HUDEP-2 (cell line): ENCODE data around the gene AGTR2.
"Not testable (repeated sequence)": the region's sequence is repeated elsewhere in the genome, so short reads cannot be mapped to it uniquely, and the experiment has no call there.

Experiments
- DNase-seq, 76 experiments: peaks; one replicate each; lab custom pipeline; 2025; ENCODE audit not compliant: unreplicated experiment in 76 of 76; lab: John Stamatoyannopoulos, UW

Gene AGTR2, protein sequence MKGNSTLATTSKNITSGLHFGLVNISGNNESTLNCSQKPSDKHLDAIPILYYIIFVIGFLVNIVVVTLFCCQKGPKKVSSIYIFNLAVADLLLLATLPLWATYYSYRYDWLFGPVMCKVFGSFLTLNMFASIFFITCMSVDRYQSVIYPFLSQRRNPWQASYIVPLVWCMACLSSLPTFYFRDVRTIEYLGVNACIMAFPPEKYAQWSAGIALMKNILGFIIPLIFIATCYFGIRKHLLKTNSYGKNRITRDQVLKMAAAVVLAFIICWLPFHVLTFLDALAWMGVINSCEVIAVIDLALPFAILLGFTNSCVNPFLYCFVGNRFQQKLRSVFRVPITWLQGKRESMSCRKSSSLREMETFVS

DNA sequence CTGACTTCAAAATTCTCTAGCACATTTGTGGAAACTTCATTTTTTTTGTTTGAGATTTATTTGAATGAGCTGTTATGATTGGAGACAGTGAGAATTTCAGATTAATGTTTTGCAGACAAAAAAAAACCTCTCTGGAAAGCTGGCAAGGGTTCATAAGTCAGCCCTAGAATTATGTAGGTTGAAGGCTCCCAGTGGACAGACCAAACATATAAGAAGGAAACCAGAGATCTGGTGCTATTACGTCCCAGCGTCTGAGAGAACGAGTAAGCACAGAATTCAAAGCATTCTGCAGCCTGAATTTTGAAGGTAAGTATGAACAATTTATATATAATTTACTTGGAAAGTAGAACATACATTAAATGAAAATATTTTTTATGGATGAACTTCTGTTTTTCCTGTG, at the start of gene AGTR2:
Gene AGTR2 (plus strand): TSS at position 234 of the 400 bp plus-strand sequence. CDS start 1,537 bp downstream, outside the sequence.
- DNase-seq: no peak

DNA sequence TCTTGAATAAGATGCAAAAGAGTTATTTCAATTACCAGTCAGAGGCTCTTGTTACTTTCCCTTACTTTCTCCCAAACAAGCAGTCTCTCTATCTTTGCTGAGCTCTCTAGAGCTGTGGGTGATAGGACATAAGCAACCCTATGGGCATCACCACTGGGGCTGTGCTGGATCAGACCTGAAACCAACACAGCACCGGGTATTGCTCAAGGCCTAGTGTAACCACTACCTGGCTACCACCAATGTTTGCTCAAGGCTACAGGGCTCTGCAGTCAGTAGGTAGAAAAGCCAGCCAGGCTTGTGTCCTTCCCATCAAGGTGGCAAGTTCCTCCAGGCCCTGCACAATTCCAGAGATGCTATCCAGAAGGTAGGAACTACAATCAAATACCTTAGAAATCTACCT, 35.3 kb upstream of the AGTR2 start:
- no peak for DNase-seq

DNA sequence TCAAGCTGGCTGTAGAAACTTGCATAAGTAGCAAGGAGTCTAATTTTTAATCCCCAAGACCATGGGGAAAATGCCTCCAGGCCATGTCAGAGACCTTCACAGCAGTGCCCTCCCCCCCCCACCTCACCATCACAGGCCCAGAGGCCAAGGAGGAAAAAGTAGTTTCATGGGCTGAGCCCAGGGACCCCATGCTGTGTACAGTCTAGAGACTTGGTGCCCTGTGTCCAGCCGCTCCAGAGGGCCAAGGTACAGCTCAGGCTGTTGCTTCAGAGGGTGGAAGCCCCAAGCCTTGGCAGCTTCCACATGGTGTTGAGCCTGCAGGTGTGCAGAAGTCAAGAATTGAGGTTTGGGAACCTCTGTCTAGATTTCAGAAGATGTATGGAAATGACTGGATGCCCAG, 29.3 kb upstream of the AGTR2 start:
- DNase-seq: not testable (repeated sequence)

DNA sequence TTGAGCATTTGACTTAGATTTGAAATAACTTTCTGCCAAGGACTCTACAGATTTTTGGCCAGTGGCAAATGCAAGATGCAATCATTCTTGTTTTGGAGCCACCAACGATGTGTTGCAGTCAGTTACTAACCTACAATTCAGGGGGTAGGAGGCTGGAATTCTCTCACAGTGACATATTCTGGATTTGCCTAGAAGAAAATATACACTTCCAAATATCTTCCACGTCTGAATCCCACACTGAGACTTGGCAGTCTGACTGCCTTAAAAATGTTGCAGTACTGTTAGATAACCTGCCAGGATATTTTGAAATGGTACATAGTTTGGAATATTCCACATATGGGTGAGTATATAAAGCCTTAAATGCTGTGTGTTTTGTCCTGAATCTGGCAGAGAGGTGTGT, 27.6 kb upstream of the AGTR2 start:
- DNase-seq: no peak

DNA sequence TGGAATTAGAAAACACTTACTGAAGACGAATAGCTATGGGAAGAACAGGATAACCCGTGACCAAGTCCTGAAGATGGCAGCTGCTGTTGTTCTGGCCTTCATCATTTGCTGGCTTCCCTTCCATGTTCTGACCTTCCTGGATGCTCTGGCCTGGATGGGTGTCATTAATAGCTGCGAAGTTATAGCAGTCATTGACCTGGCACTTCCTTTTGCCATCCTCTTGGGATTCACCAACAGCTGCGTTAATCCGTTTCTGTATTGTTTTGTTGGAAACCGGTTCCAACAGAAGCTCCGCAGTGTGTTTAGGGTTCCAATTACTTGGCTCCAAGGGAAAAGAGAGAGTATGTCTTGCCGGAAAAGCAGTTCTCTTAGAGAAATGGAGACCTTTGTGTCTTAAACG, 2.4 kb downstream of the AGTR2 start:
- no peak for DNase-seq

DNA sequence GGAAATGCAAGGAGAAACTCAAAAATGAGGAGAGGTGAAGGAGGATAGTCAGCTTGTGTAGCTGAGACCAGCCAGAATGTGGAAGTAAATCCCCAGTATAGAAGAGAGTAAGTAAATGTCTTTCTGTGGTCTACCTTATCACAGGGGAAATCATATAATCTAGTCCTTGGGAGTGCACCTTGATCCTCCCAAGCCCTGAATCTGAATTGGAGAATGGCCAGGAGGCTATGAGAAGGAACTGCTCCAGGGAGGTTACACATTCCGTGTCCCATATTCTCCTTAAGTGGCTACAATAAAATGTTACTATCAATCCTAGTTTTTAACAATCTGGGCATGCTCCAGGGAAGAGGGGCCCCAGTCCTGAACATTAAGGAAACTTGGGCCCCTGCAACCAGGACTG, 10.8 kb downstream of the AGTR2 start:
- DNase-seq: no peak

DNA sequence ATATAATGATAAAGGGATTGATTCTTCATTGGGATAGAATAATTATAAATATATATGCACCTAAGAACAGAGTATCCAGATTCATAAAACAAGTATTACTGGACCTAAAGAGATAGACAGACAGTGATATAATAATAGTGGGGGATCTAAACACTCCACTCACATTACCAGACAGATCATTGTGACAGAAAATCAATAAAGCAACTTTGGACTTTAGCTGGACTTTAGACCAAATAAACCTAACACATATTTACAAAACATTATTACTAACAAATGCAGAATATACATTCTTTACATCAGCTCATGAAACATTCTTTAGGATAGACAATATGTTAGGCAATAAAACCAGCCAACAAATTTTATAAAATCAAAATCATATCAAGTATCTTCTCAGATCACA, 14.6 kb downstream of the AGTR2 start:
- no peak for DNase-seq

DNA sequence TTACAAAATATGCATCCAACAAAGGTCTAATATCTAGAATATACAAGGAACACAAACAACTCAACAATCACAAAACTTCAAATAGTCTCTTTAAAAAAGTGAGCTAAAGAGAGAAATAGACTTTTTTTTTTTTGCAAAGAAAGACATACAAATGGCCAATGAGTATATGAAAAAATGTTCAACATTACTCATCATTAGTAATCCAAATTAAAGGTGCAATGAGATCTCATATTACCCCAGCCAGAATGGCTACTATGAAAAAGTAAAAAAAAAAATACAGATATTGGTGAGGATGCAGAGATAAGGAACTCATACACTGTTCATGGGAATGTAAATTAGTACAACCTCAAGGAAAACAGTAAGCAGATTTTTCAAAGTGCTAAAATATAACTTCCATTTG, 24.1 kb downstream of the AGTR2 start:
- DNase-seq: no peak

DNA sequence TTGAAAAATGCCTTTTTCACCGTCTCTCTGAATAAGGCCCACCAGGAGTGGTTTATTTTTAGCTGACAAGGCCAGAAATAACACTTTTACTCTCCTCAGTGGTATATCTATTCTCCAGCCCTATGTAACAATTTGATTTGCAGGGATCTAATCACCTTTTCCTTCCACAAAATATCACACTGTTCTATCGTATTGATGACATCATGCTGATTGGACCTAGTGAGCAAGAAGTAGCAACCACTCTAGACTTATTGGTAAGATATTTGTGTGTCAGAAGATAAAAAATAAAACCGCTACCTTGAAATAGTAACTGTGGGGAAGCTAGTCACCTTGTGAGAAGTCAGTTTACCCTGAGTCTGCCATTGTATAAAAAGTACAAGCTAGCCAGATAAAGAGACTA, 27.7 kb downstream of the AGTR2 start:
- no peak for DNase-seq

DNA sequence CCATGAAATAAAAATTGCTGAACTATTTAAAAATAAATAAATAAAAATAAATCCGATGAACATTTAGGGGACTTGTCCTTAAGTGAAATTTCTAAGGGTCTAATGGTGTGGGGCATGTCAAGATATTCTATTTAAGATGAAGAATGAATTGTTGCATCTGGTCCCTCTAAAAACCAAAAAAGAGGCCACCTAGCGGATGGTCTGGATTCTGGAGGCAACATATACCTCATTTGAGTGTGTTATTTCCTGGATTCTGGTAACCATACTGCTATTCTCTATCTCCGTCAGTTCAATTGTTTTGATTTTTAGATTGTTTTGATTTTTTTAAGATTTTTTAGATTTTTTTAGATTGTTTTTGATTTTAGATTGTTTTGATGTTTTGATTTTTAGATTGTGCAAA, 28.3 kb downstream of the AGTR2 start:
- DNase-seq: no peak

DNA sequence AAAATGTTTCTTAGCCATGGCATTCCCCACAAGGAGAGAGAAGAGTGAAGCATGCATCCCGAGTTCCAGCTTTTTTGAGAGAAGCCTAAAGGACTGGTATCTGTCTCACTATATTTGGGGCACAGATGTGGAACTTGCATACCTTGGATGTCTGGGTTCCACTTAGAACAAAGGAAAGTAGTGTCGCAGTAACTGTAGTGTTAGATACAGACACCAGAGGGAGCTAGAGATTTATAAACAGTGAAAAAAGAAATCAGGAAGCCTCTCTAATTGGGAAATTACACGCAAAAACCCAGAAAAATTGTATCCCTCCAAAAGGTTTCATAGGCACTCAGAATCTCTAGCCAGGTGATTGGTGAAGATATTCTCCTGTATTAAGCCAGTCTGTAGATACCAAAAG, 34.4 kb downstream of the AGTR2 start:
- DNase-seq: no peak

DNA sequence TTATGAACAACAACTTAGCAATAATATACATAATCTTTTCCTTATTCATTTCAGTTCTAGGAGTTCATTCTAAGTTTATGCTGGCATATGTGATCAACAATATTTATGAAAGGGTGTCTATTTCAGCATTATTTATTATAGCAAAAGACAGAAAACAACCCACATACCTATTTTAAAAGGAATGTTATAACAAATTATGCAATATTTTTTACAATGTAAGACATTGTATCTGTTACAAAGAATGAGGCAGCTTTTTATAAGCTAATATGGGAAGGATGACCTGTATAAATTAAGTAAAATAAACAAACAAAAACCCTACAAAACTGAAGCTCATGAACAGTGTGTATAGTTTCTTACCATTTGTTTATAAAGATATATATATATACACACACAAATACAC, 42.7 kb downstream of the AGTR2 start:
- no peak for DNase-seq

DNA sequence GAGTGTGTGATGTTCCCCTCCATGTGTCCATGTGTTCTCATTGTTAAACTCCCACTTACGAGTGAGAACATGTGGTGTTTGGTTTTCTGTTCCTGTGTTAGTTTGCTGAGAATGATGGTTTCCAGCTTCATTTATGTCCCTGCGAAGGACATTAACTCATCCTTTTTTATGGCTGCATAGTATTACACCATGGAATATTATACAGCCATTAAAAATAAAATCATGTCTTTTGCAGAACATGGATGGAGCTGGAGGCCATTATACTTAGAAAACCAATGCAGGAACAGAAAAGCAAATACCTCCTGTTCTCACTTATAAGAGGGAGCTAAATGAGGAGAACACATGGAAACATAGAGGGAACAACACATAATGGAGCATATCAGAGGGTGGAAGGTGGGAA, 46.5 kb downstream of the AGTR2 start:
- DNase-seq: not testable (repeated sequence)
